GM23338 (cell line): ENCODE data around the gene ZNF106. TPM values are rescaled to one million over a fixed set of nuclear protein-coding genes. Genes with fewer than 3 reads are reported as not detected.

Experiments used
- ATAC-seq: fragments of 200-7000 bp; cut with Tn5 transposase; 3 replicates; pipeline ENCODE4 v1.9.1; 2020
- DNase-seq: peaks from one replicate; pipeline ENCODE4 v3.0.0-alpha.2; 2015; ENCODE audit warnings: low spot score
- H2AFZ ChIP-seq: fragments of 200-600 bp; sonication (generic); 2 replicates; pipeline ENCODE4 v1.8.0; 2016; ENCODE audit warnings: antibody characterized with exemption, mild to moderate bottlenecking, moderate library complexity
- H3F3A ChIP-seq: fragments of 200-600 bp; sonication (generic); replicated peaks from 2 replicates; pipeline ENCODE4 v1.8.0; 2017; ENCODE audit warnings: antibody characterized with exemption, mixed run types, low read depth
- H3K27ac ChIP-seq: fragments of 200-600 bp; sonication (generic); 2 replicates; pipeline ENCODE4 v1.6.1; 2016; ENCODE audit warnings: low read depth
- H3K27me3 ChIP-seq: fragments of 200-600 bp; sonication (generic); 2 replicates; pipeline ENCODE4 v1.8.0; 2016; ENCODE audit warnings: mild to moderate bottlenecking, mixed run types, moderate library complexity; ENCODE audit not compliant: insufficient read depth
- H3K36me3 ChIP-seq: fragments of 200-600 bp; sonication (generic); 2 replicates; pipeline ENCODE4 v1.8.0; 2016; ENCODE audit warnings: mild to moderate bottlenecking; ENCODE audit not compliant: insufficient read depth
- H3K4me1 ChIP-seq: fragments of 200-600 bp; sonication (generic); 2 replicates; pipeline ENCODE4 v1.8.0; 2016; ENCODE audit warnings: mild to moderate bottlenecking, moderate library complexity; ENCODE audit not compliant: insufficient read depth
- H3K4me2 ChIP-seq: fragments of 200-600 bp; sonication (generic); 2 replicates; pipeline ENCODE4 v1.7.1; 2017; ENCODE audit warnings: mixed run types
- H3K4me3 ChIP-seq: fragments of 200-600 bp; sonication (generic); 2 replicates; pipeline ENCODE4 v1.6.1; 2016; ENCODE audit warnings: mixed run types
- H3K79me2 ChIP-seq: fragments of 200-600 bp; sonication (generic); replicated peaks from 2 replicates; pipeline ENCODE4 v1.8.0; 2017; ENCODE audit warnings: mild to moderate bottlenecking; ENCODE audit not compliant: insufficient read depth
- H3K9me2 ChIP-seq: fragments of 200-600 bp; sonication (generic); 2 replicates; pipeline ENCODE4 v1.8.0; 2017; ENCODE audit not compliant: insufficient read depth
- H4K20me1 ChIP-seq: fragments of 200-600 bp; sonication (generic); replicated peaks from 2 replicates; pipeline ENCODE4 v1.8.0; 2017; ENCODE audit warnings: mild to moderate bottlenecking; ENCODE audit not compliant: insufficient read depth
- H3K27ac Mint-ChIP-seq: 2 replicates; pipeline ENCODE4 v1.8.0; 2020; ENCODE audit warnings: inconsistent platforms, mild to moderate bottlenecking, moderate library complexity, mixed read lengths
- H3K27me3 Mint-ChIP-seq: 3 replicates; pipeline ENCODE4 v1.8.0; 2022; ENCODE audit warnings: low read depth, mild to moderate bottlenecking, moderate library complexity, mixed read lengths, inconsistent platforms; ENCODE audit not compliant: insufficient read depth, poor library complexity
- H3K36me3 Mint-ChIP-seq: 3 replicates; pipeline ENCODE4 v1.8.0; 2021; ENCODE audit warnings: low read depth, mild to moderate bottlenecking, inconsistent platforms, moderate library complexity, mixed read lengths
- H3K4me1 Mint-ChIP-seq: 3 replicates; pipeline ENCODE4 v1.8.0; 2020; ENCODE audit warnings: mild to moderate bottlenecking, inconsistent platforms, mixed read lengths
- H3K4me3 Mint-ChIP-seq: 3 replicates; pipeline ENCODE4 v1.8.0; 2021; ENCODE audit warnings: moderate library complexity, mild to moderate bottlenecking, inconsistent platforms, mixed read lengths
- H3K9me3 Mint-ChIP-seq: 3 replicates; pipeline ENCODE4 v1.8.0; 2020; ENCODE audit warnings: moderate library complexity, mild to moderate bottlenecking, inconsistent platforms, mixed read lengths
- CREB1 ChIP-seq: fragments of 250-450 bp; sonication (Bioruptor Pico); IDR thresholded peaks from 2 replicates; pipeline ENCODE4 v1.5.0; 2020; ENCODE audit warnings: low read depth, mild to moderate bottlenecking, moderate library complexity
- CTCF ChIP-seq, 2 experiments: fragments of 200-600 bp in 1 of 2; sonication (generic) in 1 of 2; conservative IDR thresholded peaks; 2 replicates each; pipeline versions ENCODE4 v1.5.1 to v1.6.1; 2016 to 2017; ENCODE audit warnings: antibody characterized with exemption in 2 of 2, low read depth in 2 of 2, mild to moderate bottlenecking in 2 of 2, moderate library complexity in 1 of 2
- ETS1 ChIP-seq: IDR thresholded peaks from 2 replicates; pipeline ENCODE4 v1.6.1; 2016; ENCODE audit warnings: antibody characterized with exemption
- EZH2 ChIP-seq: fragments of 200-600 bp; sonication (generic); IDR thresholded peaks from one replicate; pipeline ENCODE4 v1.8.0; 2017; ENCODE audit warnings: antibody characterized with exemption, mild to moderate bottlenecking, low read depth; ENCODE audit not compliant: unreplicated experiment
- EZH2phosphoT487 ChIP-seq: fragments of 200-600 bp; sonication (generic); IDR thresholded peaks from one replicate; pipeline ENCODE4 v1.8.1; 2018; ENCODE audit warnings: antibody characterized with exemption; ENCODE audit not compliant: unreplicated experiment
- JUNB ChIP-seq: IDR thresholded peaks from one replicate; pipeline ENCODE4 v1.6.1; 2016; ENCODE audit warnings: antibody characterized with exemption; ENCODE audit not compliant: unreplicated experiment
- NANOG ChIP-seq: IDR thresholded peaks from 2 replicates; pipeline ENCODE4 v1.6.1; 2016; ENCODE audit warnings: antibody characterized with exemption, borderline replicate concordance
- POLR2AphosphoS5 ChIP-seq: IDR thresholded peaks from 2 replicates; pipeline ENCODE4 v1.6.1; 2016; ENCODE audit warnings: antibody characterized with exemption, low read depth
- REST ChIP-seq: IDR thresholded peaks from one replicate; pipeline ENCODE4 v1.6.1; 2018; ENCODE audit warnings: antibody characterized with exemption; ENCODE audit not compliant: unreplicated experiment
- STAT1 ChIP-seq: IDR thresholded peaks from one replicate; pipeline ENCODE4 v1.6.1; 2016; ENCODE audit warnings: antibody characterized with exemption; ENCODE audit not compliant: unreplicated experiment
- ZNF114 ChIP-seq: fragments of 250-450 bp; sonication (Bioruptor Pico); IDR thresholded peaks from 2 replicates; pipeline ENCODE4 v1.5.0; 2020; ENCODE audit warnings: mild to moderate bottlenecking, moderate library complexity
- ZNF331 ChIP-seq: fragments of 250-450 bp; sonication (Bioruptor Pico); IDR thresholded peaks from 2 replicates; pipeline ENCODE4 v1.5.0; 2020; ENCODE audit warnings: low read depth, mild to moderate bottlenecking, moderate library complexity
- polyA plus RNA-seq: library from polyadenylated mRNA; unstranded; fragments of >200 nt; fragmentation: Nextera tagmentation; extraction: Ambion mirVana; gene quantifications from 2 replicates; pipeline ENCODE4 v1.2.1, GENCODE V29; 2016
- total RNA-seq: library from RNA; depleted of rRNA; stranded (reverse); fragments of >200 nt; shearing (Covaris generic); gene quantifications from 2 replicates; pipeline ENCODE4 v1.2.3, GENCODE V29; 2014

The ZNF106 gene
- total and polyA plus RNA-seq, 2 experiments from 2014 or later: 48.0 to 53.7 TPM

GRCh38 chr15:42528970-42529369, 38.0 kb upstream of the ZNF106 start:
- Histone ChIP-seq H3K4me1 (no peaks in the 10 kb centered on the region), H3F3A (no peaks in the 10 kb centered on the region), H2AFZ (no peak overlapping the region), H3K36me3 (peaks cover 24% of the 10 kb centered on the region), H3K79me2 (no peaks in the 10 kb centered on the region), H3K9me2 (0 out of 2 replicates have a peak, but pooled peaks cover 4% of the 10 kb centered on the region), H3K27me3 (no peaks in the 10 kb centered on the region), H3K4me3 (no peak overlapping the region), H3K4me2 (no peak overlapping the region), H3K27ac (no peak overlapping the region), H4K20me1 (no peaks in the 10 kb centered on the region; the same call in 1 of the 2 replicates)
- H3K4me1 Mint-ChIP-seq: no peaks in the 10 kb centered on the region
- H3K4me3 Mint-ChIP-seq: no peak overlapping the region
- H3K9me3 Mint-ChIP-seq: no peaks in the 10 kb centered on the region
- peaks cover 24% of the 10 kb centered on the region for H3K36me3 Mint-ChIP-seq
- DNase-seq (no peak), ATAC-seq (no peak)
- TF ChIP-seq ZNF331 (CRISPR knock-in tag) (no peak), POLR2AphosphoS5 (no peak), REST (no peak), ETS1 (no peak), CTCF (conservative IDR thresholded peaks at IDR 0.05; ENCODE audit: low read depth in 2 of 2) (no peak), ZNF114 (CRISPR knock-in tag) (no peak), NANOG (no peak), EZH2phosphoT487 (no peak)
- H3K27ac Mint-ChIP-seq: no peak overlapping the region
- no peaks in the 10 kb centered on the region for H3K27me3 Mint-ChIP-seq

GRCh38 chr15:42523331-42523730, 32.4 kb upstream of the ZNF106 start:
- Mint-ChIP-seq H3K27ac (no peak overlapping the region), H3K36me3 (peaks cover 25% of the 10 kb centered on the region), H3K4me1 (no peaks in the 10 kb centered on the region), H3K9me3 (no peaks in the 10 kb centered on the region), H3K4me3 (no peak overlapping the region), H3K27me3 (no peaks in the 10 kb centered on the region)
- no peak overlapping the region for H3K27ac ChIP-seq
- H3K4me1 ChIP-seq: no peaks in the 10 kb centered on the region
- H3K9me2 ChIP-seq: 0 out of 2 replicates have a peak, but pooled peaks cover 5% of the 10 kb centered on the region
- DNase-seq (no peak), ATAC-seq (no peak)
- no peak overlapping the region for H3K4me3 ChIP-seq
- H3K36me3 ChIP-seq: peaks cover 13% of the 10 kb centered on the region
- no peak overlapping the region for H3K4me2 ChIP-seq
- no peaks in the 10 kb centered on the region for H3F3A ChIP-seq
- no peaks in the 10 kb centered on the region for H3K27me3 ChIP-seq
- no peaks in the 10 kb centered on the region for H3K79me2 ChIP-seq
- no peak overlapping the region for H2AFZ ChIP-seq
- H4K20me1 ChIP-seq: no peaks in the 10 kb centered on the region
- no peak for TF ChIP-seq ZNF331 (CRISPR knock-in tag)
- no peak for TF ChIP-seq EZH2phosphoT487
- TF ChIP-seq CTCF (conservative IDR thresholded peaks at IDR 0.05; ENCODE audit: low read depth in 2 of 2): no peak
- no peak for TF ChIP-seq NANOG
- TF ChIP-seq EZH2: no peak
- TF ChIP-seq POLR2AphosphoS5: no peak
- no peak for TF ChIP-seq CREB1
- no peak for TF ChIP-seq STAT1
- no peak for TF ChIP-seq REST
- TF ChIP-seq JUNB: no peak
